GM21737 (cell line): ENCODE data around the gene RMRP.
"Not testable (repeated sequence)": the region's sequence is repeated elsewhere in the genome, so short reads cannot be mapped to it uniquely, and the experiment has no call there.

Source experiments
- ATAC-seq: cut with Tn5 transposase; IDR thresholded peaks from one replicate; pipeline ENCODE4 v1.9.1; 2021; ENCODE audit warnings: mild to moderate bottlenecking, moderate library complexity; ENCODE audit not compliant: unreplicated experiment

Gene RMRP

GRCh38 chr9:35615981-35616680 is 41.7 kb downstream of the RMRP start:
- ATAC-seq, result no peak

- ATAC-seq, result no peak
Observed at GRCh38 chr9:35612843-35613242, 45.0 kb downstream of the RMRP start.

- not testable (repeated sequence) for ATAC-seq
Observed at GRCh38 chr9:35612066-35612465, 45.8 kb downstream of the RMRP start.

GRCh38 chr9:35611230-35611797 is 46.5 kb downstream of the RMRP start:
- ATAC-seq, result no peak

- ATAC-seq, result no peak
Observed at GRCh38 chr9:35609820-35610163, 48.0 kb downstream of the RMRP start.

- ATAC-seq, result no peak
Observed at GRCh38 chr9:35609001-35609819, 48.6 kb downstream of the RMRP start.

- no peak for ATAC-seq
Observed at GRCh38 chr9:35608221-35608620, 49.6 kb downstream of the RMRP start.
